GM19467 (cell line): ENCODE data around the gene CADPS.
A peak's percentile ranks its signal among the peaks of the same experiment; 100 is the strongest.

ENCODE experiments used
- ATAC-seq: cut with Tn5 transposase; IDR thresholded peaks from one replicate; pipeline ENCODE4 v1.9.1; 2021; ENCODE audit warnings: mild to moderate bottlenecking, moderate library complexity; ENCODE audit not compliant: unreplicated experiment

Gene CADPS

GRCh38 chr3:62454916-62455315 lies 420.3 kb downstream of the CADPS start:
- no peak for ATAC-seq

GRCh38 chr3:62453448-62453847 lies 421.8 kb downstream of the CADPS start:
- ATAC-seq = no peak

GRCh38 chr3:62451211-62451887 lies 423.9 kb downstream of the CADPS start:
- ATAC-seq = no peak

- peak; percentile 52 for ATAC-seq
These were observed 428.8 kb downstream of the CADPS start for GRCh38 chr3:62446337-62446940.

GRCh38 chr3:62445275-62445674 lies 429.9 kb downstream of the CADPS start:
- no peak for ATAC-seq

GRCh38 chr3:62439978-62440377 lies 435.2 kb downstream of the CADPS start:
- no peak for ATAC-seq

GRCh38 chr3:62439176-62439813 lies 435.9 kb downstream of the CADPS start:
- no peak for ATAC-seq

GRCh38 chr3:62436785-62437184 lies 438.4 kb downstream of the CADPS start:
- ATAC-seq = no peak

- ATAC-seq = no peak
These were observed 441.8 kb downstream of the CADPS start for GRCh38 chr3:62433396-62433795.

- ATAC-seq = no peak
These were observed 454.0 kb downstream of the CADPS start for GRCh38 chr3:62421207-62421606.

GRCh38 chr3:62416144-62416543 lies 459.1 kb downstream of the CADPS start:
- ATAC-seq = no peak

GRCh38 chr3:62415312-62415801 lies 459.9 kb downstream of the CADPS start:
- no peak for ATAC-seq

- no peak for ATAC-seq
These were observed 460.4 kb downstream of the CADPS start for GRCh38 chr3:62414786-62415185.

- ATAC-seq = no peak
These were observed 461.5 kb downstream of the CADPS start for GRCh38 chr3:62413687-62414086.

GRCh38 chr3:62406945-62407344 lies 468.3 kb downstream of the CADPS start:
- ATAC-seq = no peak

GRCh38 chr3:62405566-62405965 lies 469.6 kb downstream of the CADPS start:
- no peak for ATAC-seq

GRCh38 chr3:62405135-62405534 lies 470.1 kb downstream of the CADPS start:
- ATAC-seq = no peak

- no peak for ATAC-seq
These were observed 470.9 kb downstream of the CADPS start for GRCh38 chr3:62404321-62404720.

- ATAC-seq = no peak
These were observed 471.5 kb downstream of the CADPS start for GRCh38 chr3:62403765-62404164.

- no peak for ATAC-seq
These were observed 482.5 kb downstream of the CADPS start for GRCh38 chr3:62392626-62393292.

GRCh38 chr3:62387251-62387650 lies 488.0 kb downstream of the CADPS start:
- ATAC-seq = no peak
